Stimulated activated CD8-positive, alpha-beta memory T cell treated with anti-CD3 and anti-CD28 coated beads, Interleukin-12 subunit alpha, Interleukin-12 subunit beta, amount 100 ng/mL, for 1 hour (primary cell): ENCODE results near the gene INPP4A.

Source experiments
- DNase-seq: peaks from one replicate; pipeline ENCODE4 v3.0.0-alpha.2; 2020; ENCODE audit warnings: low read depth

Gene INPP4A

DNA sequence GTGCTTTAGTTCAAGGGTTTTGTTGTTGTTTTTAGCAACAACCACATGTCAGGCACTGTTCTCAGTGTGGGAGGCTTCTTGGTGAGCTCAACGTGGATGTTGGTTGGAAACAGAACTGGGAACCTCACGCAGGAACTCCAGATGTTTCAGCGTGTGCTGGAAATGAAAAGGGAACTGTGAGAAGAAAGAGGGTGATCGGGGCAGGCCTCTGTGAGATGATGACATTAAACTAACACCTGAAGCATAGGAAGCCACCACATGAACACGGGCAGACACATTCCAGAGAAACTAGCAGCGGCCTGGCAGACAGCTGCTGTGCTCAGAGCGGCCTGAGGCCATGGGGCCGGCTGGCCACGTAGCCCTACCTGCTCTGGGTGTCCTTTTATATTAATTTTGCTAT lies 97.2 kb downstream of the INPP4A start:
- no peak for DNase-seq

- no peak for DNase-seq
Observed at GRCh38 chr2:98543214-98543613, 98.6 kb downstream of the INPP4A start.

- DNase-seq: no peak
Observed at GRCh38 chr2:98543842-98544241, 99.2 kb downstream of the INPP4A start.

DNA sequence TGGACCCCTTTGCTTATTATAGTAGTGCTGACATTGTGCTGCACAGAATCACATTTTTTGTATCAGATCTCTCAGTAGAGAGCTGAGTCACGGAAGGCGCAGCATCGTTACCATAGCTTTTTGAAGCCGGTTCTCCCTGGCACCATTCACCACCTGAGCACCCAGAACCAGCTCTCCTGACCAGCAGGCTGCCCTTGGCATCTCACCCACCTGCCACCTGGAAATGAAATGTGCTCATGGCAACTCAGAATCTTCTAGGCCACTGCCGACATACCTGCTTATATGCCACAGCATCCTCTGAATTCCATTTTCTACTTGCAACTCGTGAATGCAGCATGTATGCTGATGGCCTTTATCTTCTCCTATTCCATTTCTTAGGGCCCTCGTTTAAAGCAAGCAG lies 100.9 kb downstream of the INPP4A start:
- no peak for DNase-seq

- DNase-seq: no peak
Observed at GRCh38 chr2:98546186-98546585, 101.5 kb downstream of the INPP4A start.

GRCh38 chr2:98547092-98547790 lies 102.6 kb downstream of the INPP4A start:
- no peak for DNase-seq

GRCh38 chr2:98548920-98549818 lies 104.5 kb downstream of the INPP4A start:
- no peak for DNase-seq

GRCh38 chr2:98550165-98550564 lies 105.5 kb downstream of the INPP4A start:
- no peak for DNase-seq

DNA sequence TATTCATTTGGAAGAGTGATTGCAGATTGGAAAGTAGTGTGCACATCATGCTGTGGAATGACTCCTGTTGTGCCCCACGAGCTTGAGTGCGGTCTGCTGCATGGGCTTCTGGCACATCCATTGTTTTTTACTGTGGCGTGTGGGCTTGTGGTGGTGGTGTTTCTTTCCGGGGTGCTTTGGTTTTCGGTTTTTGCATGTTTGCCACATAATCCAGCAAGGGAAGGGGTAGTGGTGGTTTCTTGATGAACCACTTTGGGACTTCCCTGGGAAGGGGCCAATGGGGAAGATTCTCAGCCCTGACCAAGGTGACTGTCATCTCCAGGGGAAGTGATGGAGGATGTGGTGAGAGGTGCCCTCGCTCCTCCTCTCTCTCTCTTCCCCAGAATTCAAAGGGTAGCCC lies 106.7 kb downstream of the INPP4A start:
- DNase-seq: no peak

DNA sequence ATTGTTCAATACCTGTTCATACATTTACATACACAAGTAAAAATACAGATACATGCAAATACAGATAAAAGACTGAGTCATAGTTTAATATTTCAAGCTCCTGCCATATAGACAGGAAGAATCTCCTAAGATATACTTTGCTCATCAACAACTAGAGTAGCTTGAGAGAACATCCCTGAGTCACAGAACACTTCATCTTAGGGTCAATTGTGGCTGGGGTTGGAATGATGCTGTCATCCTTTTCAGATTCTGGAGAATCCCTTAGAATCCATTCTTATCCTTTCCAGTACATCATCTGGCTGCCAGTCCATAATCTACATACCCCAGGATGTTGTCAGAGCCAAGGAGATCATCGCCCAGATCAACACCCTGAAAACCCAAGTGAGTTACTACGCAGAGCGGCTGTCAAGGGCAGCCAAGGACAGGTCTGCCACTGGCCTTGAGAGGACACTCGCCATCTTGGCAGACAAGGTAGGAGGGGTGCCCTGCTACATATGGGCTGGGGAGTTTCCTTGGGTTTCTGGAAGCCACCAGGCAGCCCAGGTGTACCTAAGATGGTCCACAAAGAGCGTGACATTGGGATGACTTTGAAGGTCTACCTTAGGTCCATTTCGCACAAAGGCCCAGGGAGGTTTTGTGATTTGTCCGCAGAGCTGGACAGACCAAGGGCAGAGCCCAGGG lies 108.0 kb downstream of the INPP4A start:
- no peak for DNase-seq

- no peak for DNase-seq
Observed at GRCh38 chr2:98554116-98554861, 109.6 kb downstream of the INPP4A start.

- no peak for DNase-seq
Observed at GRCh38 chr2:98555696-98556095, 111.0 kb downstream of the INPP4A start.

DNA sequence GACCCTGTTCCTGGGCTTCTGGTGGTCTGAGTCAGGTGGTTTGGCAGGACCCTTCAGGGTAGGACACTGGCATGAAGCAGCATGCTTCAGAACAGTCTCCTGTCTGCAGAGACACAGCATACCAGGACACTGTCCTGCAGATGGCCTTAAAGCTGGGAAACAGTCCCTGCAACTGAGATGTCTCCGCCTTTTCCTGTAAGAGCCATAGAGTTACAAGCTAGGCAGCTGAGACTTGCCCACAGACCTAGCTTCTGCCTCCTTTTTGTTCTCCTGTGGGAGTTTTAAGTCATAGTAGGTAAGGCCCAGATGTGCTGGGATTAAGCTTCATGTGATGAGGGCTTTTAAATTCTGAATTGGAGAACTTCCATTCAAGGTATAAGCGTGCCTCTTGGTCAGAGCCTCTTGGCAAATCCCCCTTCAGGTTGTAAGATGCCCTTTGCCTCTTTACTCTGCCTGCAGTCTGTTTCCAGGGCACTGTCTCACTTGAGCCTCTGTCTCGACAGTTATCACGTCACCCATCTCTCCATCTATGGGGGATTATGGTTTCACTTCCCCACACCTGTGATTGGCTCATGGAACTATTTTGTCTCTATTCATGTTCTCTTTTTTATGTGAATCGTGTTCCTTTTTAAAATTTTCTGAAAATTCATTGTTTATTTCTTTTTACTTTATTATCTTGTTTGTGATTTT lies 111.8 kb downstream of the INPP4A start:
- DNase-seq: no peak

DNA sequence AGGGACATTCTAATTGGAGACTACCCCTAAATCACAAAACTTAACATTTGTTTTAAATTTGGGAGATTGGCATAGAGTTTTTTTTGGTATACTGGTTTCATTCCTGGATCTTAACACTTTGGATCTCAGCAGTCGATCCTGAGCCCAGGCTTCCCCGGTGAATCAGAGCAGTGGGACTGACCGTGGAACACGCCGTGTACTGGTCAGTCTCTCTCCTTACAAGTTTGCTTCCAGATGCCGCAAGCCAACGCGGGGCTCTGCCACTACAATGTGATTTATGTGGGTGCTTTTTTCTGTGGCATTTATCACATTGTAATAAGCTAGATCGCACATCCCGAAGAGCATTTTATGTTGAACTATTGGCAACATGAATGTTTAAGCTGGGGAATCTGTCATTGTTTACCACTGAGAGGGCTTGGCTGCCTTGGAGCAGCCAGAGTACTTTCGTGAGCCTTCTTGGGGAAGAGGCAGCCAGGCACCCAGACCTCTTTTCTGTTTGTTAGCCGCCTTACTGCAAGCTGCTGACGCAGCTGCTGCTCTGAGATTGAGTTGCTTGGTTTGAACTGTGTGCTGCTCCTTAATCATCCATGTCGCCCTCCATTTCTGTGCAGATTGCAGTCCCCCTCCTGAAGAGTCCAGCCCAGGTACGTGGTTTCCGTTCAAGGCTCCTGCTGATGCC lies 114.3 kb downstream of the INPP4A start:
- no peak for DNase-seq

GRCh38 chr2:98559581-98559980 lies 114.9 kb downstream of the INPP4A start:
- no peak for DNase-seq

- DNase-seq: no peak
Observed at GRCh38 chr2:98560256-98560771, 115.7 kb downstream of the INPP4A start.

GRCh38 chr2:98561018-98561417 lies 116.4 kb downstream of the INPP4A start:
- DNase-seq: no peak

GRCh38 chr2:98561902-98562695 lies 117.4 kb downstream of the INPP4A start:
- no peak for DNase-seq

DNA sequence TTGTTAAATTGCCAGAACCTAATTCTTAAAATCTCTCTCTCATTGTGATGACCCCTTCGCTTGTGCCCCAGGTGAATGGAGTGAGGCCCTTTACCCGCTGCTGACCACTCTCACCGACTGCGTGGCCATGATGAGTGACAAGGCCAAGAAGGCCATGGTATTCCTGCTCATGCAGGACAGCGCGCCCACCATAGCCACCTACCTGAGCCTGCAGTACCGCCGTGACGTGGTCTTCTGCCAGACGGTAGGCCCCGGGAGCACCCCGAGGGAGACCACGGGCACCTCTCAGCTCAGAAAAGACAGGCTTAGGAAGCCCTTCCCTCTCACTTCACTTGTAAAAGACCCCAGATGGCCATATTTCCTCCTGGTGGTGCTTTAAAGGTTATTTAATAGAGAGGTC lies 118.7 kb downstream of the INPP4A start:
- DNase-seq: no peak
